GM19023 (cell line): ENCODE measurements around the gene UBXN2A.
"Not testable (repeated sequence)": the region's sequence is repeated elsewhere in the genome, so short reads cannot be mapped to it uniquely, and the experiment has no call there.

Experiments used
- ATAC-seq: cut with Tn5 transposase; IDR thresholded peaks from one replicate; pipeline ENCODE4 v1.9.1; 2021; ENCODE audit warnings: mild to moderate bottlenecking, moderate library complexity; ENCODE audit not compliant: unreplicated experiment

The UBXN2A gene

DNA sequence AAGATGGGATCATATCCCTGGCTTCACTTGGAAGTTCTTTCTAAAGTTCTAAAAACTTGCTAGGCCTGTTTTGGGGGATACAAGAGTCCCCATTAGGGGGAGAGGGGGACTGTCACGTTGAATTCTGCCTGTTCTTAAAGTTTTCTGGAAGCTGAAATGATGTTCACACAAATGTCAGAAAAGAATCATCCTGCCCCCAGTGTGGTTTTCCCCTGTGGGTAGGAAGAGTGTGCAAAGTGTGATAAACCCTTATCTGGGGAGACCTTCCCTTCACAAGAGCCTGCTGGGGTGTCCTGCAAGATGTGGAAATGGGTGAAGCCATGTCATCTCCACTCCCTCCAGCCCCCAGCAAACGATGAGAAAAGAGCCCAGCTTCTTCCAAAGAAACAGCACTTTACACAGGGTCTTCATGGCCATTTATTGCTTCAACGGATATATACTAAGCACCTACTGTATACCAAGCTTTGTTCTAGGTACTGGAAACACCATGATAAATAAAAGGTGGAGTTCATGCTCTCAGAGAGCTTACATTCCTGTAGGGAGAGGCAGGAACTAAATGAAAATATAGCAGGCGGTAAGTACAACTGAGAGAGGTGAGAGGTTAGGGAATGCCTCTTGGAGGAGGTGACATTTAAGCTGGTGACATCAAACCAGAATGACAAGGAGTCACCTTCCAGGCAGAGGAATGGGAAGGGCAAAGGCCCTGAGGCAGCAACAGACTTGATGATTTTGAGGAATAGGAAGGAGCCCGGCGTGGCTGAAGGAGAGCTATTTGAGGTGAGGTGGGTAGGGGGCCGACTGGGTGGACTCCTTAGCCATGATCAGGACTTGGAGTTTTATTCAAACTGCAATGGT, 71.2 kb downstream of the UBXN2A start:
- no peak for ATAC-seq

- no peak for ATAC-seq
Observed at GRCh38 chr2:24012521-24013188, 72.4 kb downstream of the UBXN2A start.

- not testable (repeated sequence) for ATAC-seq
Observed at GRCh38 chr2:24014902-24015301, 74.6 kb downstream of the UBXN2A start.

DNA sequence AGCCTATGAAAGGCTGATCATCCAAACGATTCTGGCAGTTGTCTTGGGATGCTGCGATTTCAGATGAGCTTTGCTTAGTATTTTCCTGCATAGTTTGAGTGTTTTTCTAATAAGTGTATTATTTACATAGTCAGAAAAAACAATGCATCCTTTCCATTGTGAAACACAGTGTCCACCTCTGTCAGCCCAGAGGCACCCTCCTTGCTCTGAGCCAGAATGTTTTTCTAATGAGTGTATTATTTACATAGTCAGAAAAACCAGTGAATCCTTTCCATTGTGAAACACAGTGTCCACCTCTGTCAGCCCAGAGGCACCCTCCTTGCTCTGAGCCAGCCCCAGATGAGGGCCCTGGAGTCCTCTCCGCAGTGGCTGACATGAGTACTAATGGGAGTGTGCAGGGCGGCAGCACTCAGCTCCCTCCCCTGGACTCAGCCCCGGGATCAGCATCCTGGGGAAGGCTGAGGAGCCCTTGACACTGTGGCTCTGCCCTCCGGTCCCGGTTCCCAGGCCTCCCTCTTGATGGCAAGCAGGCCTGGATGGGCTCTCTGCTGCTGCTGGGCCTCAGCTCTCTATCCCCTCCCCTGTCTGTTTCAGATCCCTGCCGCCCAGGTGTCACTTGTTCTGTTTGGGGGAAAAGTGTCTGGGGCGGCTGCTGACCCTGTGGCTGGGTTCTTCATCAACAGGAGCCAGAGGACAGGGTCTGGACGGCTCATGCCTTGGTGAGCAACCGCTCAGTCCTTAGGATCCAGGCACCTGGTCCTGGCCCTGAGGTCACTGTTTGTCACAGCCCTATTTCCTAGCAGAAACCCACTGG, 75.5 kb downstream of the UBXN2A start:
- ATAC-seq, result no peak

DNA sequence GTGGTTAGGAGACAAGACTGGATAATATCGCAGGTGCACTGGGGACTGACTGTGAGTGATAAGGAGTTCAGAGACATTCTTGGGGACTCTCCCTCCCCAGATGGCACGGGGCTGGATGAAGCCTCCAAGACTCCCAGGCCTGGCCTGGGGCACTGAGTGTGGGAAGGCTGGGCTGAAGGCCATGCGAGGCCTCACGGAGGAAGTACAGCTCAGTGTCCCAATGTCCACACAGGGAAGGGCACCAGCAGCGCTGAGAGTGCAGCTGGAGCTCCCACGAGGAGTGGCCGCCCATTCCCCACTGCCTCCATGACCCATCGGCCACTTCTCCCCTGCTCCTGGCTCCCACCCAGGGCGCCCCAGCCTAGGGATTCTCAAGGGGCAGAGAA, 76.1 kb downstream of the UBXN2A start:
- ATAC-seq, result no peak

DNA sequence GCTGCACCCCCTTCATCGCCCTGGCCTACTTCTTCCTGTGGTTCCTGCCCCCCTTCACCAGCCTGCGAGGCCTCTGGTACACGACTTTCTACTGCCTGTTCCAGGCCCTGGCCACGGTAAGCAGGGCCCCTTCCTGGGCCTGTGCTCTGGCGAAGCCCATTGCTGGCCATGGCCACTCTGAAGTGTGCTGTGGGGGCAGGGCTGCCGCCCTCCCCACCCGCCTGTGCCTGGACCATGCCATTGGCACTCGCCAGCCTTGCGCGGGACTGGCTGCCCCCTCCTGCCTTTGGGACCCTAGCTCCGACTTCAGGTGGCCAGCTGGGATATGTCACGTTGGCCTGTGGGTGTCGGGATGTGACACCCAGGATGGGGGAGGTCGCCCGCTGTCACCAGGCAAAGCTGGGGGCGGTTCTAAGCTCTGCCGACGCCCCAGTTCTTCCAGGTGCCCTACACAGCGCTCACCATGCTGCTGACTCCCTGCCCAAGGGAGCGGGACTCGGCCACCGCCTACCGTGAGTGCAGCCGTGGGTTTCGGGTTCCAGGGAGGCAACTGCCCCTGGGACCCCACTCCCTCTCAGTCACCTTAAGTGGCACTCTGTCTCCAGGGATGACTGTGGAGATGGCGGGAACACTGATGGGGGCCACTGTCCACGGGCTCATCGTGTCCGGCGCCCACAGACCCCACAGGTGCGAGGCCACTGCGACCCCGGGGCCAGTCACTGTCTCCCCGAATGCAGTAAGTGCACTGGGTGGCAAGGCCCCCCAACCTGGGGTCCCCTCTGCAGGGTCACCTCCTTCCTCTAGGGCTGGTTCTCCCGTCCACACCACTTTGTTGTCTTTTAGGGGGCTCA, 76.8 kb downstream of the UBXN2A start:
- no peak for ATAC-seq

GRCh38 chr2:24017711-24018110, 77.4 kb downstream of the UBXN2A start:
- ATAC-seq, result no peak

DNA sequence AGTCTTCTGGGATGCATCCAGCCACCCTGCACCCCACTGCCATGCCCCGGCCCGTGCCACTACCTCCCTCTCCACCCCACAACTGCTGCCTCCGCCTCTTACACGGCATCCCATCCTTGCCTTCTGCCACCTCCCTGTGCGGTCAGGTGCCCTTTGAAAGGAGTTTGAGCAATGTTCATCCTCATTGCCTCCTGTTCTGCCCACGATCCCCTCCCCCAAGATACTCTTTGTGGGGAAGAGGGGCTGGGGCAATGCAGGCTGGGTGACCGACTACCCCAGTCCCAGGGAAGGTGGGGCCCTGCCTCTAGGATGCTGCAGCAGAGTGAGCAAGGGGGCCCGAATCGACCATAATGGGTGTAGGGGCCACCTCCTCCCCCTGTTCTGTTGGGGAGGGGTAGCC, 78.0 kb downstream of the UBXN2A start:
- ATAC-seq, result no peak

DNA sequence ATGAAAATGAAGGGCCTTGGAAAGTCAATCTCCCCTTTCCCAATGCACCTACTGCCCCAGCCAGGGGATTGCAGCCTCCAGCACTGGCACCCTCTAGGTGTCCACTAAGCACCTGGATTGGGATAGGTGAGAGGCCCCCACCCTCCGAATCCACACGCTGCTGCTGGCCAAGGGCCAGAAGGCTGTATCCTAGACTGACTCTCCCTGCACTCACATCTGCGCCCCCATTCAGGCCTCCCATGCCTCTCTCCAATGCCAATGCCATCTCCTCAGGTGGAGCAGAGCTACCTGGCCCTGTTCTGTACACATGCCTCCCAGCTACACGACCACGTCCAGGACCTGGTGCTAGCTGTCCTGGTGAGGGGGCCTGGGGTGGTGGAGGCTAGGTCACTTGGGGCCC, 79.5 kb downstream of the UBXN2A start:
- ATAC-seq, result no peak

- no peak for ATAC-seq
Observed at GRCh38 chr2:24020244-24020643, 80.0 kb downstream of the UBXN2A start.

- no peak for ATAC-seq
Observed at GRCh38 chr2:24021122-24021998, 81.1 kb downstream of the UBXN2A start.

- ATAC-seq, result no peak
Observed at GRCh38 chr2:24022324-24022974, 82.2 kb downstream of the UBXN2A start.

DNA sequence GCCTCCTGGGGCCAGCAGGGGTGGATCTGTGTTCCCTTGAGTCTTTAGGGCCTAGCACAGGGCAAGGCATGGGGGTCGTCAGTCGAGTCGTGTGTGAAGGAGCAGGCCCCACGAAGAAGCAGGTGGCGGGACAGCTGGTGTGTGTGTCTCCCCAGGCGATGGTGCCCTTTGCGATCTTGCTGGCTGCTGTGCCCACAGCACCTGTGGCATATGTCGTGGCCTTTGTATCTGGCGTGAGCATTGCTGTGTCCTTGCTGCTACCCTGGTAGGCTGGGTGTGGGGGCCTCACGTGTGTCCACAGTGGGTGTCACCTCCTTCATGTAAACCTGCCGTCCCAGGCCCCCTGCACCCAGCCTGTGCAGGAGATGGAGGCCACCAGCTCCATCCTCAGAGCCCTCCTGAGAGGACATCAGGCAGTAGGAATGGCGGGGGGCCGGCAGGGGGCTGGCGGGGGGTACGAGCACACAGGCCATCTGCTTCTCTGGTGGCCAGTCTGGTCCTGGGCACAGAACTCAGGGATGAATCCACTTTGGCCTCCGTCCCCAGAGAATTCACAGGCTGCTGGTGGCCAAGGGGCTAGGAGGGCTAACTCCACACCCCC, 82.8 kb downstream of the UBXN2A start:
- ATAC-seq, result no peak

GRCh38 chr2:24024018-24024417, 83.8 kb downstream of the UBXN2A start:
- no peak for ATAC-seq

DNA sequence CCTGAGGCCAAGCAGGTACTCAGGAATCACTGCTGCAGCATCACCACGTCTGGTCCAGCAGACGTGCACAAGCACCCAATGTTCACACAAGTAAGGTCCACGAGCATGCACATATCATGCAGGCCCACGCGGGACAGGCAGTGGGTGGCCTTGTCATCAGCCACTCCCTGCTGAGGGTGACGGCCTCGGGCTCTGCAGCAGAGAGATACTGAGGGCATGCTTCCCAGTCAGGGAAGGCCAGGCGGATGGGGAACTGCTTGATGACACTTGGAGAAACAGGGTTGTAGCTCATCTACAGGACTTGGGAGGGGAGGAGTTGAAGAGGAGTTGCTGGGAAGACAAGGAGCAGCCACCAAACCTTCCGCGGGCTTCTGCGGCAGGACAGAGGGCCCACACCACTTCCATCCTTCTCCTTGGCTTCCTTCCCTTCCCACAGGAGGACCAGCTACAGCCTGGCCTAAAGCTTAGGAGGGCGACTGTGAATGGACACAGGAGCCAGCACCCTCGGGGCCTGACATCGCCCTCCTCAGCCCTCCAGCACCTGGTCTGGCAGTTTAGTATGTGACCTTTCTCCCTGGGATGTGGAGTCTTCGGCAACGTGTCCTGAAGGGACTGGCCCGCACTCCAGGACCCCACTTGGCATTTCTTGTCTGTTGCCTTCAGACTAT, 84.9 kb downstream of the UBXN2A start:
- no peak for ATAC-seq

- ATAC-seq, result no peak
Observed at GRCh38 chr2:24026233-24026632, 86.0 kb downstream of the UBXN2A start.

GRCh38 chr2:24038786-24039499, 98.7 kb downstream of the UBXN2A start:
- ATAC-seq, result no peak

DNA sequence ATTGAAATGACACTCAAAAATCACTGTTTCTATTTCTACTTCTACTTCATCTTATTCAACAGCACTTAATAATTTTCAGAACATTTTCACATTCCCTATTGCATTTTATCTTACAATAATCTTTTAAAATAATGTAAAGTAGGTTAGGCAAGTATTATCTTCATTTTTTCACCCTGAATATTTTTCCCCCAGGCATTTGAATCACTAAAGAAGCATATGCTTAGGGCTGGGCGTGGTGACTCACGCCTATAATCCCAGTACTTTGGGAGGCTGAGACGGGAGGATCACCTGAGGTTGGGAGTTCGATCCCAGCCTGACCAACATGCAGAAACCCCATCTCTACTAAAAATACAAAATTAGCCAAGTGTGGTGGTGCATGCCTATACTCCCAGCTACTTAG, 100.2 kb downstream of the UBXN2A start:
- no peak for ATAC-seq
